A673 (cell line): ENCODE measurements around the gene GPR37L1. TPM values are rescaled to one million over a fixed set of nuclear protein-coding genes. Genes with fewer than 3 reads are reported as not detected.

Source experiments
- BruUV-seq: library from RNA; stranded (reverse); fragments of 400-500 nt; replicated peaks from 2 replicates; lab custom pipeline; 2021; lab: Mats Ljungman, UMichigan
- CTCF ChIA-PET: fragments of 300-600 bp; sonication (Branson Sonifier 250); formaldehyde crosslinking; loops from one replicate; lab custom pipeline; 2022; ENCODE audit warnings: antibody characterized with exemption; lab: Charles Lee
- POLR2A ChIA-PET: fragments of 300-600 bp; sonication (Branson Sonifier 250); formaldehyde crosslinking; loops from one replicate; lab custom pipeline; 2022; ENCODE audit warnings: antibody characterized with exemption; ENCODE audit not compliant: low non-redundant PET; lab: Charles Lee
- DNase-seq: peaks from one replicate; pipeline ENCODE4 v3.0.0-alpha.2; 2015; ENCODE audit warnings: low spot score
- H3K27ac ChIP-seq: fragments of 200-600 bp; sonication (generic); 2 replicates; pipeline ENCODE4 v1.5.1; 2016; ENCODE audit warnings: mixed run types, low read depth, mild to moderate bottlenecking, mixed read lengths, antibody characterized with exemption, low read length; ENCODE audit not compliant: poor library complexity, severe bottlenecking
- H3K27me3 ChIP-seq: fragments of 200-600 bp; sonication (generic); replicated peaks from 2 replicates; pipeline ENCODE4 v1.6.1; 2017; ENCODE audit warnings: mixed run types, low read depth, mild to moderate bottlenecking, mixed read lengths, antibody characterized with exemption, low read length; ENCODE audit not compliant: insufficient read depth, poor library complexity
- H3K36me3 ChIP-seq: fragments of 200-600 bp; sonication (generic); 2 replicates; pipeline ENCODE4 v1.6.1; 2016; ENCODE audit warnings: mixed run types, mild to moderate bottlenecking, mixed read lengths, antibody characterized with exemption, low read length; ENCODE audit not compliant: insufficient read depth, poor library complexity, severe bottlenecking
- H3K4me1 ChIP-seq: fragments of 200-600 bp; sonication (generic); 2 replicates; pipeline ENCODE4 v1.6.1; 2017; ENCODE audit warnings: mixed run types, mild to moderate bottlenecking, mixed read lengths, antibody characterized with exemption, low read length; ENCODE audit not compliant: insufficient read depth, poor library complexity, severe bottlenecking
- H3K4me3 ChIP-seq: fragments of 200-600 bp; sonication (generic); 2 replicates; pipeline ENCODE4 v1.5.1; 2016; ENCODE audit warnings: low read depth, mixed run types, mild to moderate bottlenecking, mixed read lengths, low read length; ENCODE audit not compliant: poor library complexity, severe bottlenecking
- H3K9me3 ChIP-seq: fragments of 200-600 bp; sonication (generic); 2 replicates; pipeline ENCODE4 v1.6.1; 2016; ENCODE audit warnings: mixed run types, low read depth, mild to moderate bottlenecking, mixed read lengths, antibody characterized with exemption, low read length; ENCODE audit not compliant: poor library complexity, severe bottlenecking
- EZH2 ChIP-seq: fragments of 200-600 bp; sonication (generic); IDR thresholded peaks from 2 replicates; pipeline ENCODE4 v1.6.1; 2017; ENCODE audit warnings: borderline replicate concordance, low read depth, mild to moderate bottlenecking, mixed read lengths, antibody characterized with exemption, low read length; ENCODE audit not compliant: poor library complexity, severe bottlenecking
- intact Hi-C: fragments of 100-400 bp; cut with micrococcal nuclease; formaldehyde crosslinking; loops from one replicate; pipeline ENCODE4 v1.10.0; 2022; ENCODE audit not compliant: unreplicated experiment
- total RNA-seq: library from RNA; stranded (reverse); gene quantifications from 2 replicates; pipeline ENCODE4 v1.2.3, GENCODE V29; 2021
- TF ChIP-seq, protein P1 (sequence below): fragments of 300-800, 200-600 bp; sonication (generic); conservative IDR thresholded peaks from 2 replicates; pipeline ENCODE4 v1.5.1; 2017; ENCODE audit warnings: low read depth, mild to moderate bottlenecking, antibody characterized with exemption, low read length, moderate library complexity, mixed read lengths

GPR37L1 gene
- total RNA-seq, 1 experiment from 2014 or later = not detected

DNA sequence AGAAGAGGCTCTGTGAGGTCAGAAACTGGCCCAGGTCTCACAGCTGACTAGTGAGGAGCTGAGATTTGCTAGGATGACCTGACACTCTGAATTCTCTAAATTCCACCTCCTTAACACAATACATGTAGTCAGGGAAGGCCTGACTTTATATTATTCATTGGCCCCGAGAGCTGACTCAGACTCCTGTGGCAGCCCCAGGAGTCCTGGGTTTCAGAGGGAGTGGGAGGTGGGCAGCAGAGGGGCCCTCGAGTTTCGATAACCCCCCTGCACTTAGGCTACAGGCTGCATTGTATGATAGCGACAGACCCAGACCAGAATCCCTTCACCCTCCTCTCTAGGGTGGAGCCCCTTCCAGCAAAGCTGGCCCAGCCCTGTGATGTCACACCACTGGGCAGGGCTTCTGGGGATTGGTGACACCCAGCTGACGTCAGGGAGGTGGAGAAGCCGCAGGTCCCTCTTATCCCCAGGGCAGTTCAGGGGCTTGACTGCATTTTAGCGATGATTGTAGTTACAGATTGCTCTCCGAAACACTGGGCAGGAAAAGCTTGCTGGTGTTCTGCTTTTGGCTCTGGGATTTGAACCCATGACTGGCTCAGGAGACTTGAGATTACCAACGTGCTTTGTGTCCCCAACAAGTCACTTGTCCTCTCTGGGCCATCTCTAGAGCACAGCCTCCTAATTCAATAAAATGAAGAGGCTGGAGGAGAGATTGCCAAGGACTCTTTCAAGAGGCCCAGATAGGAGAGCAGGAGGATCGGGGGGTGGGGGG lies 17.0 kb upstream of the GPR37L1 start:
- no peaks in the 10 kb centered on the region for H3K36me3 ChIP-seq
- no peaks in the 10 kb centered on the region for H3K27me3 ChIP-seq
- ChIA-PET POLR2A (interaction anchor here (0.6 kb wide), 1 partner anchor 38 kb away, joined by 3 read pairs; no protein-coding TSS in a partner anchor), CTCF (no interaction called here)
- no peak overlapping the region for H3K4me3 ChIP-seq
- no TSS peak for BruUV-seq
- H3K27ac ChIP-seq = no peak overlapping the region
- no peaks in the 10 kb centered on the region for H3K9me3 ChIP-seq
- intact Hi-C loops = no loop called here
- H3K4me1 ChIP-seq = peaks cover 8% of the 10 kb centered on the region
- no peak for TF ChIP-seq EZH2
- TF ChIP-seq, protein P1, sequence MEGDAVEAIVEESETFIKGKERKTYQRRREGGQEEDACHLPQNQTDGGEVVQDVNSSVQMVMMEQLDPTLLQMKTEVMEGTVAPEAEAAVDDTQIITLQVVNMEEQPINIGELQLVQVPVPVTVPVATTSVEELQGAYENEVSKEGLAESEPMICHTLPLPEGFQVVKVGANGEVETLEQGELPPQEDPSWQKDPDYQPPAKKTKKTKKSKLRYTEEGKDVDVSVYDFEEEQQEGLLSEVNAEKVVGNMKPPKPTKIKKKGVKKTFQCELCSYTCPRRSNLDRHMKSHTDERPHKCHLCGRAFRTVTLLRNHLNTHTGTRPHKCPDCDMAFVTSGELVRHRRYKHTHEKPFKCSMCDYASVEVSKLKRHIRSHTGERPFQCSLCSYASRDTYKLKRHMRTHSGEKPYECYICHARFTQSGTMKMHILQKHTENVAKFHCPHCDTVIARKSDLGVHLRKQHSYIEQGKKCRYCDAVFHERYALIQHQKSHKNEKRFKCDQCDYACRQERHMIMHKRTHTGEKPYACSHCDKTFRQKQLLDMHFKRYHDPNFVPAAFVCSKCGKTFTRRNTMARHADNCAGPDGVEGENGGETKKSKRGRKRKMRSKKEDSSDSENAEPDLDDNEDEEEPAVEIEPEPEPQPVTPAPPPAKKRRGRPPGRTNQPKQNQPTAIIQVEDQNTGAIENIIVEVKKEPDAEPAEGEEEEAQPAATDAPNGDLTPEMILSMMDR = no peak
- DNase-seq = peak; percentile 50

DNA sequence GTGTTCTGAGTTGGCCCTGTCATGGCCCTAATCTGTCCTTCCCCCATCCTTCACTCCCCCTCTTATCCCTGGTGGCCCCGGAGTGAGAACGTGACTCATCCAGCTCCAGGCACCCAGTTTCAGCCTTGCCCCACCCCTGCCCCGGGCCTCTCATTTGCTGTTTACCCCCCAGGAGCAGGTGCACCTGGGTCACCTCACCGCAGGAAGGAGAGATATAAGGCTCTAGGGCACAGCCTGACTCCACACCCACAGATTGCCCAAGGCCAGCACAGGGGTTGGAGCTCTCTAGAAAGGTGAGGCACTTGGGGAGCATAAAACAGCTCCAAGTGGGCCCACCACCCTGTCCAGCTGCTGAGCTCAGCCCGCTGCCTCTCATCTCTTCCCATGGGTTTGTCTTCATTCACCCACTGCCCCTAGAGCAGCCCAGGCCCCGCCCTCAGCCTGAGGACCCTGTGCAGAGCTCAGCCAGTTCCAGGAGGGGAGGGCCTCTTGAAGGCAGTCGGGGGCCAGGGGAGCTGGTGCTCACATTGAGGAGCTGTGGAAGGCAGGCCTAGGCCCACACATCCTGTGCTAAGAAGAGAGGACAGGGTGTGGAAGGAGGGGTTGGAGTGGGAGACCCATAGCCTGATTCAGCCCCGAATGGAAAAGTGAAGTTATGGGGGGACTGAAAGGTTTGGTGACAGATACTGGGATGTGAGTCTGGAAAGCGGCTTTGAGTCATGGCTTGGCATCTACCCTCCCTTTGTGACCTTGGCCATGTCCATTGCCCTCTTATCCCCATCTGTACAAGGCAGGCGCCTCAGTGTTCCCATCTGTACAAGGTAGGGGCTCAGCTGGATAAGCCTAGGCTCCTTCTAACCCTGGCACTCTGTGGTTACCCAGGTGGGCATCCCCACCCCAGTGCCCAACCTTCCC lies 16.1 kb upstream of the GPR37L1 start:
- CTCF ChIA-PET = no interaction called here
- H3K4me1 ChIP-seq = peaks cover 8% of the 10 kb centered on the region
- no peak for TF ChIP-seq EZH2
- TF ChIP-seq, protein P1 = no peak
- no peak overlapping the region for H3K4me3 ChIP-seq
- no peak overlapping the region for H3K27ac ChIP-seq
- no peaks in the 10 kb centered on the region for H3K9me3 ChIP-seq
- H3K27me3 ChIP-seq = no peaks in the 10 kb centered on the region
- no peaks in the 10 kb centered on the region for H3K36me3 ChIP-seq
- no peak for DNase-seq
- intact Hi-C loops = no loop called here
- BruUV-seq = no TSS peak
- POLR2A ChIA-PET = interaction anchor here (0.6 kb wide), 1 partner anchor 39 kb away, joined by 3 read pairs; no protein-coding TSS in a partner anchor

DNA sequence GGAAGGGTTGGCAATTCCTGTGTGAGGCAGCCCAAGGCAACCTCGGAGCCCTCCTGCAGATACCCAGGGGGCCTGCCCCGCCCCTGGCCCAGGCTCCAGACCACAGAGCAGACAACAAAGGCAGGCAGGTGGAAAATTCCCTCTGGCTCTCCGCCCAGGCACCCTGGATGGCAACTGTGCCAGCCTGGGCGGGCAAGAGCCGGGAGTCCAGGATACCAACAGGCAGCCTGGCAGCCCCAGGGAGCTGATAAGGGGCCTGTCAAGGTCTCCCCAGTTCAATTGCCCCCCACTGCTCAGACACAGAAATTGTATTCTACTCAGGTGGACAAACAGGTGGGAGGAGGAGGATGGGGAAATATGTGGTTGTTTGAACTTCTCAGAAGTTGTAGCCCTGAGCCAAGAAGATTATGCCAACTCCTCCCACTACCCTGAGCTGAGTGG lies 15.4 kb upstream of the GPR37L1 start:
- peaks cover 8% of the 10 kb centered on the region for H3K4me1 ChIP-seq
- intact Hi-C loops = no loop called here
- H3K36me3 ChIP-seq = no peaks in the 10 kb centered on the region
- TF ChIP-seq EZH2 = no peak
- TF ChIP-seq, protein P1 = no peak
- POLR2A ChIA-PET = no interaction called here
- H3K27me3 ChIP-seq = no peaks in the 10 kb centered on the region
- no peaks in the 10 kb centered on the region for H3K9me3 ChIP-seq
- CTCF ChIA-PET = no interaction called here
- DNase-seq = no peak
- H3K27ac ChIP-seq = no peak overlapping the region
- H3K4me3 ChIP-seq = no peak overlapping the region
- BruUV-seq = no TSS peak
